ENCODE measurements around the gene GLB1L. TPM values are rescaled to one million over a fixed set of nuclear protein-coding genes. Genes with fewer than 3 reads are reported as not detected.
A peak's percentile ranks its signal among the peaks of the same experiment; 100 is the strongest.

The GLB1L gene
- total and polyA plus RNA-seq, 4 experiments from 2014 or later = 0.26 to 2.5 (median 1.1) TPM

- POLR2A ChIA-PET (ENCODE audit: partially characterized antibody) = interaction anchor here (0.7 to 15.3 kb wide), 4 partner anchors 14 to 40 kb away, joined by 3 to 424 read pairs (median 16); partner anchors contain the start of genes ANKZF1, ATG9A, CNPPD1 and RETREG2
Measured at GRCh38 chr2:219213026-219213415, 32.2 kb downstream of the GLB1L start.

GRCh38 chr2:219210886-219211362 lies 34.3 kb downstream of the GLB1L start:
- H3K9me3 Mint-ChIP-seq = peaks cover 0 to 2% (median 0%) of the 10 kb centered on the region in 8 donors
- peaks cover 11 to 25% of the 10 kb centered on the region in 2 donors for H3K36me3 Mint-ChIP-seq
- peaks cover 37% of the 10 kb centered on the region for H3K4me1 ChIP-seq (ENCODE audit: insufficient read depth, low read length)
- POLR2A ChIA-PET (ENCODE audit: partially characterized antibody) = interaction anchor here (0.9 to 15.3 kb wide), 13 partner anchors 19 to 84 kb away, joined by 4 to 424 read pairs (median 7); partner anchors contain the start of genes ANKZF1, ATG9A, CNPPD1 and DNAJB2
- H3K4me1 Mint-ChIP-seq = peaks cover 22 to 54% (median 37%) of the 10 kb centered on the region in 4 donors
- peak overlapping the region; percentile 93 to 96 (median 96) for H3K27ac Mint-ChIP-seq
- no peaks in the 10 kb centered on the region for H3K27me3 ChIP-seq (ENCODE audit: insufficient read depth, low read length)
- DNase-seq = no peak
- H3K4me3 Mint-ChIP-seq = peak overlapping the region in 7 of 8 donors; percentile 15 to 91 (median 74)
- CTCF ChIA-PET (ENCODE audit: partially characterized antibody) = interaction anchor here (0.7 to 14.5 kb wide), 29 partner anchors 10 to 176 kb away, joined by 3 to 253 read pairs (median 4); partner anchors contain the start of genes ANKZF1, ATG9A, CNPPD1 and DNAJB2
- no peaks in the 10 kb centered on the region for H3K27me3 Mint-ChIP-seq
- intact Hi-C loops (cut with micrococcal nuclease) = loop anchor here (1.0 to 10.0 kb wide), 6 partner anchors 34 to 156 kb away; partner anchors contain the start of genes DNAJB2 and NHEJ1
- no peak overlapping the region for H3K4me3 ChIP-seq (ENCODE audit: low read length in 2 of 2)
- peak overlapping the region; percentile 46 for H3K27ac ChIP-seq (ENCODE audit: low read depth, low read length)
- H3K36me3 ChIP-seq (ENCODE audit: insufficient read depth, low read length) = peaks cover 24% of the 10 kb centered on the region
- H3K9me3 ChIP-seq (ENCODE audit: control insufficient read depth in 1 of 2, low read length in 2 of 2) = no peaks in the 10 kb centered on the region

More at GRCh38 chr2:219213026-219213415, 32.2 kb downstream of the GLB1L start:
- H3K4me1 Mint-ChIP-seq = peaks cover 21 to 47% (median 33%) of the 10 kb centered on the region in 4 donors
- Histone ChIP-seq H3K27me3 (ENCODE audit: insufficient read depth, low read length) (no peaks in the 10 kb centered on the region), H3K4me3 (ENCODE audit: low read length in 2 of 2) (no peak overlapping the region), H3K4me1 (ENCODE audit: insufficient read depth, low read length) (peaks cover 30% of the 10 kb centered on the region), H3K27ac (ENCODE audit: low read depth, low read length) (no peak overlapping the region), H3K36me3 (ENCODE audit: insufficient read depth, low read length) (peaks cover 18% of the 10 kb centered on the region), H3K9me3 (ENCODE audit: control insufficient read depth in 1 of 2, low read length in 2 of 2) (no peaks in the 10 kb centered on the region)
- CTCF ChIA-PET (ENCODE audit: partially characterized antibody) = interaction anchor here (0.8 to 14.5 kb wide), 8 partner anchors 11 to 86 kb away, joined by 3 to 253 read pairs (median 8); partner anchors contain the start of genes CNPPD1, DNAJB2, NHEJ1 and RETREG2
- H3K9me3 Mint-ChIP-seq = peaks cover 0 to 2% (median 0%) of the 10 kb centered on the region in 8 donors
- peaks cover 11 to 24% of the 10 kb centered on the region in 2 donors for H3K36me3 Mint-ChIP-seq
- intact Hi-C loops (cut with micrococcal nuclease) = loop anchor here (10.0 kb wide), 1 partner anchor 158 kb away; no protein-coding TSS in a partner anchor
- no peaks in the 10 kb centered on the region for H3K27me3 Mint-ChIP-seq
- H3K27ac Mint-ChIP-seq = peak overlapping the region in 1 of 7 donors; percentile 54
- H3K4me3 Mint-ChIP-seq = no peak overlapping the region
- DNase-seq = no peak

GRCh38 chr2:219210196-219210885 lies 34.9 kb downstream of the GLB1L start:
- peak overlapping the region in 2 of 8 donors; percentile 29 to 39 for H3K4me3 Mint-ChIP-seq
- peaks cover 22 to 54% (median 37%) of the 10 kb centered on the region in 4 donors for H3K4me1 Mint-ChIP-seq
- H3K9me3 Mint-ChIP-seq = peaks cover 0 to 2% (median 0%) of the 10 kb centered on the region in 8 donors
- CTCF ChIA-PET (ENCODE audit: partially characterized antibody) = interaction anchor here (1.6 to 14.5 kb wide), 6 partner anchors 10 to 90 kb away, joined by 3 to 253 read pairs (median 22); partner anchors contain the start of genes CNPPD1, DNAJB2, NHEJ1 and RETREG2
- DNase-seq = no peak
- Histone ChIP-seq H3K27me3 (ENCODE audit: insufficient read depth, low read length) (no peaks in the 10 kb centered on the region), H3K9me3 (ENCODE audit: control insufficient read depth in 1 of 2, low read length in 2 of 2) (no peaks in the 10 kb centered on the region), H3K36me3 (ENCODE audit: insufficient read depth, low read length) (peaks cover 24% of the 10 kb centered on the region), H3K27ac (ENCODE audit: low read depth, low read length) (no peak overlapping the region), H3K4me3 (ENCODE audit: low read length in 2 of 2) (no peak overlapping the region), H3K4me1 (ENCODE audit: insufficient read depth, low read length) (peaks cover 39% of the 10 kb centered on the region)
- intact Hi-C loops (cut with micrococcal nuclease) = loop anchor here (10.0 kb wide), 1 partner anchor 156 kb away; no protein-coding TSS in a partner anchor
- H3K36me3 Mint-ChIP-seq = peaks cover 11 to 25% of the 10 kb centered on the region in 2 donors
- no peaks in the 10 kb centered on the region for H3K27me3 Mint-ChIP-seq
- H3K27ac Mint-ChIP-seq = peak overlapping the region; percentile 68 to 93 (median 83)
- POLR2A ChIA-PET (ENCODE audit: partially characterized antibody) = interaction anchor here (1.1 to 15.3 kb wide), 7 partner anchors 8 to 50 kb away, joined by 4 to 424 read pairs (median 26); partner anchors contain the start of genes ABCB6, CNPPD1, NHEJ1 and RETREG2

GRCh38 chr2:219209236-219210195 lies 35.7 kb downstream of the GLB1L start:
- H3K9me3 ChIP-seq (ENCODE audit: control insufficient read depth in 1 of 2, low read length in 2 of 2) = no peaks in the 10 kb centered on the region
- peaks cover 11 to 25% of the 10 kb centered on the region in 2 donors for H3K36me3 Mint-ChIP-seq
- H3K4me3 Mint-ChIP-seq = peak overlapping the region in 2 of 8 donors; percentile 35 to 49
- intact Hi-C loops (cut with micrococcal nuclease) = loop anchor here (10.0 kb wide), 1 partner anchor 155 kb away; no protein-coding TSS in a partner anchor
- H3K27me3 Mint-ChIP-seq = no peaks in the 10 kb centered on the region
- H3K4me3 ChIP-seq (ENCODE audit: low read length in 2 of 2) = no peak overlapping the region
- CTCF ChIA-PET (ENCODE audit: partially characterized antibody) = interaction anchor here (1.7 to 14.5 kb wide), 5 partner anchors 36 to 89 kb away, joined by 4 to 253 read pairs (median 33); partner anchors contain the start of genes CNPPD1, DNAJB2, NHEJ1 and RETREG2
- H3K4me1 ChIP-seq (ENCODE audit: insufficient read depth, low read length) = peaks cover 39% of the 10 kb centered on the region
- POLR2A ChIA-PET (ENCODE audit: partially characterized antibody) = interaction anchor here (1.0 to 15.3 kb wide), 9 partner anchors 9 to 70 kb away, joined by 3 to 424 read pairs (median 18); partner anchors contain the start of genes ABCB6, CNPPD1, DNAJB2 and GLB1L
- peak overlapping the region; percentile 81 to 93 (median 83) for H3K27ac Mint-ChIP-seq
- peaks cover 0 to 2% (median 0%) of the 10 kb centered on the region in 8 donors for H3K9me3 Mint-ChIP-seq
- H3K4me1 Mint-ChIP-seq = peaks cover 22 to 54% (median 37%) of the 10 kb centered on the region in 4 donors
- H3K36me3 ChIP-seq (ENCODE audit: insufficient read depth, low read length) = peaks cover 24% of the 10 kb centered on the region
- no peak overlapping the region for H3K27ac ChIP-seq (ENCODE audit: low read depth, low read length)
- no peaks in the 10 kb centered on the region for H3K27me3 ChIP-seq (ENCODE audit: insufficient read depth, low read length)
- no peak for DNase-seq

- Histone ChIP-seq H3K27ac (ENCODE audit: low read depth, low read length) (peak overlapping the region; percentile 87), H3K36me3 (ENCODE audit: insufficient read depth, low read length) (peaks cover 24% of the 10 kb centered on the region), H3K9me3 (ENCODE audit: control insufficient read depth in 1 of 2, low read length in 2 of 2) (no peaks in the 10 kb centered on the region), H3K4me1 (ENCODE audit: insufficient read depth, low read length) (peaks cover 39% of the 10 kb centered on the region), H3K4me3 (ENCODE audit: low read length in 2 of 2) (no peak overlapping the region), H3K27me3 (ENCODE audit: insufficient read depth, low read length) (no peaks in the 10 kb centered on the region)
- ChIA-PET POLR2A (ENCODE audit: partially characterized antibody) (interaction anchor here (1.0 to 15.3 kb wide), 14 partner anchors 11 to 991 kb away, joined by 3 to 424 read pairs (median 12); partner anchors contain the start of genes ABCB6, ANKZF1, ARPC2 and ATG9A), CTCF (ENCODE audit: partially characterized antibody) (interaction anchor here (1.7 to 14.5 kb wide), 5 partner anchors 35 to 91 kb away, joined by 4 to 253 read pairs (median 33); partner anchors contain the start of genes CNPPD1, DNAJB2, NHEJ1 and RETREG2)
- Mint-ChIP-seq H3K36me3 (peaks cover 11 to 25% of the 10 kb centered on the region in 2 donors), H3K4me1 (peaks cover 22 to 54% (median 37%) of the 10 kb centered on the region in 4 donors), H3K9me3 (peaks cover 0 to 2% (median 0%) of the 10 kb centered on the region in 8 donors), H3K4me3 (peak overlapping the region; percentile 66 to 95 (median 87)), H3K27ac (peak overlapping the region; percentile 77 to 98 (median 93)), H3K27me3 (no peaks in the 10 kb centered on the region)
- DNase-seq = no peak
- intact Hi-C loops (cut with micrococcal nuclease) = loop anchor here (2.0 kb wide), 2 partner anchors 71 to 181 kb away; partner anchors contain the start of gene DNAJB2
Measured at GRCh38 chr2:219207884-219208740, 37.1 kb downstream of the GLB1L start.

Data from CD4-positive, alpha-beta memory T cell (primary cell).